ENCODE measurements around the gene TFAP2D.

GRCh38 chr6:50709366-50709734 is 4.0 kb upstream of the TFAP2D start:
- no peak for TF ChIP-seq CTCF (IDR thresholded peaks at IDR 0.05)
- TF ChIP-seq POLR2A (IDR thresholded peaks at IDR 0.05) = no peak
- no peak for TF ChIP-seq POLR2AphosphoS5 (IDR thresholded peaks at IDR 0.05)

All from prostate gland (tissue), 2 donors.